Measurements from ENCODE around the gene CLIC5. TPM values are rescaled to one million over a fixed set of nuclear protein-coding genes. Genes with fewer than 3 reads are reported as not detected.

The CLIC5 gene
- polyA plus RNA-seq, 2 donors = 0.25 to 0.37 TPM

- Histone ChIP-seq H3K27ac (ENCODE audit: low read depth in 2 of 2, low read length in 1 of 2) (no peak overlapping the region), H3K9me3 (ENCODE audit: control insufficient read depth in 2 of 2, insufficient read depth in 1 of 2, low read depth in 1 of 2, low read length in 1 of 2) (no peaks in the 10 kb centered on the region), H3K27me3 (ENCODE audit: control insufficient read depth in 1 of 2, insufficient read depth in 2 of 2, low read length in 2 of 2) (no peaks in the 10 kb centered on the region), H3K36me3 (ENCODE audit: control insufficient read depth in 2 of 2, insufficient read depth in 2 of 2, low read length in 1 of 2) (no peaks in the 10 kb centered on the region), H3K4me3 (ENCODE audit: low read depth in 1 of 2, low read length in 2 of 2) (no peak overlapping the region), H3K4me1 (ENCODE audit: control insufficient read depth in 2 of 2, insufficient read depth in 2 of 2, low read length in 1 of 2) (no peaks in the 10 kb centered on the region)
- 91% methylated on average over 2 of the region's 2 CpGs for WGBS, 2 donors
Observed at GRCh38 chr6:45961125-45961524, 54.5 kb downstream of the CLIC5 start.

- Histone ChIP-seq H3K27ac (ENCODE audit: low read depth in 2 of 2, low read length in 1 of 2) (no peak overlapping the region), H3K9me3 (ENCODE audit: control insufficient read depth in 2 of 2, insufficient read depth in 1 of 2, low read depth in 1 of 2, low read length in 1 of 2) (no peaks in the 10 kb centered on the region), H3K4me3 (ENCODE audit: low read depth in 1 of 2, low read length in 2 of 2) (no peak overlapping the region), H3K4me1 (ENCODE audit: control insufficient read depth in 2 of 2, insufficient read depth in 2 of 2, low read length in 1 of 2) (no peaks in the 10 kb centered on the region), H3K36me3 (ENCODE audit: control insufficient read depth in 2 of 2, insufficient read depth in 2 of 2, low read length in 1 of 2) (no peaks in the 10 kb centered on the region), H3K27me3 (ENCODE audit: control insufficient read depth in 1 of 2, insufficient read depth in 2 of 2, low read length in 2 of 2) (no peaks in the 10 kb centered on the region)
- WGBS, 2 donors = 51 to 56% methylated on average over 4 of the region's 4 CpGs
Observed at GRCh38 chr6:45959534-45960145, 56.0 kb downstream of the CLIC5 start.

- Histone ChIP-seq H3K4me1 (ENCODE audit: control insufficient read depth in 2 of 2, insufficient read depth in 2 of 2, low read length in 1 of 2) (no peaks in the 10 kb centered on the region), H3K27ac (ENCODE audit: low read depth in 2 of 2, low read length in 1 of 2) (no peak overlapping the region), H3K36me3 (ENCODE audit: control insufficient read depth in 2 of 2, insufficient read depth in 2 of 2, low read length in 1 of 2) (no peaks in the 10 kb centered on the region), H3K27me3 (ENCODE audit: control insufficient read depth in 1 of 2, insufficient read depth in 2 of 2, low read length in 2 of 2) (no peaks in the 10 kb centered on the region), H3K9me3 (ENCODE audit: control insufficient read depth in 2 of 2, insufficient read depth in 1 of 2, low read depth in 1 of 2, low read length in 1 of 2) (no peaks in the 10 kb centered on the region), H3K4me3 (ENCODE audit: low read depth in 1 of 2, low read length in 2 of 2) (no peak overlapping the region)
- 88 to 92% methylated on average over 7 of the region's 7 CpGs for WGBS, 2 donors
Observed at GRCh38 chr6:45956663-45957062, 59.0 kb downstream of the CLIC5 start.

DNA sequence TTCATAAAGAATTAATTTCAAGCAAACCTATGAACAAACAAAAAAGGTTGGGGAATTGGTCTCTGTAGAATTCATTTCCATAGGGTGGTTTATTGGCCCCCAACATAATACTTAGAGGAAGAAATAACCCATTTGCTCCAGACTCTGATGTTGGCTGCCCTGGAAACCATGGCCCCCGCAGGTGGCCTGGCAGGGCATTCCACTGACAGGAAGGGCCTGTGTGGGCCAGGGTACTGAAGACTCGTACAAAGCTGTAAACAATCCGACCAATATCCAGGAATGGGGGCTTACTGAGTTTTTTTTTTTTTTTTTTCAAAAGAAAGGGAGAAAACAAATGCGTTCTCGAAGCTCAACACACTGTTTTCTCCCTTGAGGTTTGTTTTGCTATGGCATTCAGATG, 59.5 kb downstream of the CLIC5 start:
- WGBS, 2 donors = 64 to 68% methylated on average over 5 of the region's 5 CpGs
- Histone ChIP-seq H3K36me3 (ENCODE audit: control insufficient read depth in 2 of 2, insufficient read depth in 2 of 2, low read length in 1 of 2) (no peaks in the 10 kb centered on the region), H3K4me3 (ENCODE audit: low read depth in 1 of 2, low read length in 2 of 2) (no peak overlapping the region), H3K27ac (ENCODE audit: low read depth in 2 of 2, low read length in 1 of 2) (no peak overlapping the region), H3K27me3 (ENCODE audit: control insufficient read depth in 1 of 2, insufficient read depth in 2 of 2, low read length in 2 of 2) (no peaks in the 10 kb centered on the region), H3K9me3 (ENCODE audit: control insufficient read depth in 2 of 2, insufficient read depth in 1 of 2, low read depth in 1 of 2, low read length in 1 of 2) (no peaks in the 10 kb centered on the region), H3K4me1 (ENCODE audit: control insufficient read depth in 2 of 2, insufficient read depth in 2 of 2, low read length in 1 of 2) (no peaks in the 10 kb centered on the region)

GRCh38 chr6:45955597-45955996, 60.1 kb downstream of the CLIC5 start:
- no peaks in the 10 kb centered on the region for H3K9me3 ChIP-seq (ENCODE audit: control insufficient read depth in 2 of 2, insufficient read depth in 1 of 2, low read depth in 1 of 2, low read length in 1 of 2)
- H3K27ac ChIP-seq (ENCODE audit: low read depth in 2 of 2, low read length in 1 of 2) = no peak overlapping the region
- H3K4me3 ChIP-seq (ENCODE audit: low read depth in 1 of 2, low read length in 2 of 2) = no peak overlapping the region
- whole genome bisulfite sequencing, 2 donors = 61 to 95% methylated on average over 1 of the region's 1 CpG
- H3K27me3 ChIP-seq (ENCODE audit: control insufficient read depth in 1 of 2, insufficient read depth in 2 of 2, low read length in 2 of 2) = no peaks in the 10 kb centered on the region
- H3K36me3 ChIP-seq (ENCODE audit: control insufficient read depth in 2 of 2, insufficient read depth in 2 of 2, low read length in 1 of 2) = no peaks in the 10 kb centered on the region
- H3K4me1 ChIP-seq (ENCODE audit: control insufficient read depth in 2 of 2, insufficient read depth in 2 of 2, low read length in 1 of 2) = no peaks in the 10 kb centered on the region

GRCh38 chr6:45952546-45952945, 63.1 kb downstream of the CLIC5 start:
- Histone ChIP-seq H3K4me3 (ENCODE audit: low read depth in 1 of 2, low read length in 2 of 2) (no peak overlapping the region), H3K27ac (ENCODE audit: low read depth in 2 of 2, low read length in 1 of 2) (no peak overlapping the region), H3K36me3 (ENCODE audit: control insufficient read depth in 2 of 2, insufficient read depth in 2 of 2, low read length in 1 of 2) (no peaks in the 10 kb centered on the region), H3K27me3 (ENCODE audit: control insufficient read depth in 1 of 2, insufficient read depth in 2 of 2, low read length in 2 of 2) (no peaks in the 10 kb centered on the region), H3K9me3 (ENCODE audit: control insufficient read depth in 2 of 2, insufficient read depth in 1 of 2, low read depth in 1 of 2, low read length in 1 of 2) (no peaks in the 10 kb centered on the region), H3K4me1 (ENCODE audit: control insufficient read depth in 2 of 2, insufficient read depth in 2 of 2, low read length in 1 of 2) (no peaks in the 10 kb centered on the region)
- 87 to 96% methylated on average over 3 of the region's 3 CpGs for WGBS, 2 donors

DNA sequence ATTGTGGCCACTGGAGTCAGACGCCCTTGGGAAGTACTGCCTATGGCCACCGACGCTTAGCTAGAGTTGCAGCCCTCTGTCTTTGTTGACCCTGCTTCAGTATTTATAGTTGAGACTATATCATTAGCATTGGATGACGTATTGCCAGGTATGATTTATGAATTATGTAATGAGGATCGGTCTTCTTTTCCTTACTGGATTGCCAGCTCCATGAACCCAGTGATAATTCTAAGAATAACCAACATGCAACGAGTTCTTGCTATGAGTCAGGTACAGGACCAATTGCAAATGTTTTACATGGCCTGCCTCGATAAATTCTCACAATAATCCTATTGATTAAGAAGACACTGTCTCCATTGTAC, 63.5 kb downstream of the CLIC5 start:
- Histone ChIP-seq H3K27ac (ENCODE audit: low read depth in 2 of 2, low read length in 1 of 2) (no peak overlapping the region), H3K36me3 (ENCODE audit: control insufficient read depth in 2 of 2, insufficient read depth in 2 of 2, low read length in 1 of 2) (no peaks in the 10 kb centered on the region), H3K4me1 (ENCODE audit: control insufficient read depth in 2 of 2, insufficient read depth in 2 of 2, low read length in 1 of 2) (no peaks in the 10 kb centered on the region)

DNA sequence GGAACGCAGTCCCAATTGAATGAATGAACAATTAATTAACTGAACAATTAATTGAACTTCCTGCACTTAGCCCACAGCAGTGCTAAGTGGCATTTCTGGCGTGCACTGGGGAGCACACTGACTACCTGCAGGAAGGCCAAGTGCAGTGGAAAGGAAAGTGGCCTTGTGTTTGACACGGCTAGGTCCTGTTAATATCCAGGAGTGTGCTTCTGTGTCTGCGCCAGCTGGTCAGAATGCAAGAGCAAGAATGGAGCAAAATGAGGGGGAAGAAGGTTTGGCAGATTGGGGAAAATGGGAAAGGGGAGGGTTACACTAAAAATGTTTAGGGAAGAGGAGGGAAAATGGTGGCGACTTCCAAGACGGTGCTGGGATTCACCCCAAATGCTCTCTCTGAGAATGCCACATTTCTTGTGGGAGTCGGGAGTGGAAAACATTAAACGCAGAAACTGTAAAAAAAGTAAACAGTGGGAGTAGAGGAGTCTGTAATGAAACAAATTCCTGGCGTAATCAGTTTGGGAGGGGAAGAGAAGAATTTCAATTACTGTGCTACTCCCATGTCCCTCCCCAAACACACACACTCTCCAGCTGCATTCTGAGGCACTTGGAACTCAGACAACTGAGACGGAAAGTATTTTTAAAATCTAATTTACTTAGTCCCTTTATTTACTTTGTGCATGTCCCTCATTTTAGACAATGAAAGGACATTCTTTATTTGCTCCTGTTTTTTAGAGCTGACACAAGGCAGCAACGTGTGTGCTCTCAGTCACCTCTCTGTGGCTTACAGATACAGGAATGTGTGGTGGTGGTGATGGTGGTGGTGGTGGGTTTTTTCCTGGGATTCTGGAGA, 64.1 kb downstream of the CLIC5 start:
- H3K4me1 ChIP-seq (ENCODE audit: control insufficient read depth in 2 of 2, insufficient read depth in 2 of 2, low read length in 1 of 2) = no peaks in the 10 kb centered on the region
- no peaks in the 10 kb centered on the region for H3K9me3 ChIP-seq (ENCODE audit: control insufficient read depth in 2 of 2, insufficient read depth in 1 of 2, low read depth in 1 of 2, low read length in 1 of 2)
- no peaks in the 10 kb centered on the region for H3K27me3 ChIP-seq (ENCODE audit: control insufficient read depth in 1 of 2, insufficient read depth in 2 of 2, low read length in 2 of 2)
- no peak overlapping the region for H3K27ac ChIP-seq (ENCODE audit: low read depth in 2 of 2, low read length in 1 of 2)
- 52 to 64% methylated on average over 11 of the region's 11 CpGs for WGBS, 2 donors
- H3K4me3 ChIP-seq (ENCODE audit: low read depth in 1 of 2, low read length in 2 of 2) = no peak overlapping the region
- H3K36me3 ChIP-seq (ENCODE audit: control insufficient read depth in 2 of 2, insufficient read depth in 2 of 2, low read length in 1 of 2) = no peaks in the 10 kb centered on the region

More for the DNA sequence above, 63.5 kb downstream of the CLIC5 start:
- Histone ChIP-seq H3K4me3 (ENCODE audit: low read depth in 1 of 2, low read length in 2 of 2) (no peak overlapping the region), H3K27me3 (ENCODE audit: control insufficient read depth in 1 of 2, insufficient read depth in 2 of 2, low read length in 2 of 2) (no peaks in the 10 kb centered on the region), H3K9me3 (ENCODE audit: control insufficient read depth in 2 of 2, insufficient read depth in 1 of 2, low read depth in 1 of 2, low read length in 1 of 2) (no peaks in the 10 kb centered on the region)
- 69 to 72% methylated on average over 7 of the region's 7 CpGs for WGBS, 2 donors

DNA sequence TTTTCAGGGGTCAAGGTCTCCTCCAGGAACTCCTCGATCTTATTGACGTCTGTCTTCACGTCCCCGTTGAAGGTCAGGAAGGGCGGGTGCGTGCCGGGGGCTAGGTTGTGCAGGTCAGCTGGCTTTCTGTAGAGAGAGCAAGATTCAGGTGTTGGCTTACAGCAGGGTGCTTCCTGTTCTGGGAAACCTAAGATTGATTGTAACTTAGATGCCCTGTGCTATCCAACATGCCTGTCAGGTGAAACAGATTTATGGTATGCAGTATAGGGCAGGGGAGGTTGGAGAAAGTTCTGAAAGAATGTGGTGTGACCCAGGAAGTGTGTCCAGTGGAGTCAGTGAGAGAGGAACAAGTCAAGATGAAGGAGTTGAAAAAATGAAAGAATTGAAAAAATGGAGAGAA, 66.4 kb downstream of the CLIC5 start:
- Histone ChIP-seq H3K27me3 (ENCODE audit: control insufficient read depth in 1 of 2, insufficient read depth in 2 of 2, low read length in 2 of 2) (no peaks in the 10 kb centered on the region), H3K27ac (ENCODE audit: low read depth in 2 of 2, low read length in 1 of 2) (no peak overlapping the region), H3K36me3 (ENCODE audit: control insufficient read depth in 2 of 2, insufficient read depth in 2 of 2, low read length in 1 of 2) (no peaks in the 10 kb centered on the region), H3K9me3 (ENCODE audit: control insufficient read depth in 2 of 2, insufficient read depth in 1 of 2, low read depth in 1 of 2, low read length in 1 of 2) (no peaks in the 10 kb centered on the region), H3K4me3 (ENCODE audit: low read depth in 1 of 2, low read length in 2 of 2) (no peak overlapping the region), H3K4me1 (ENCODE audit: control insufficient read depth in 2 of 2, insufficient read depth in 2 of 2, low read length in 1 of 2) (no peaks in the 10 kb centered on the region)
- WGBS, 2 donors = 70 to 87% methylated on average over 7 of the region's 7 CpGs

DNA sequence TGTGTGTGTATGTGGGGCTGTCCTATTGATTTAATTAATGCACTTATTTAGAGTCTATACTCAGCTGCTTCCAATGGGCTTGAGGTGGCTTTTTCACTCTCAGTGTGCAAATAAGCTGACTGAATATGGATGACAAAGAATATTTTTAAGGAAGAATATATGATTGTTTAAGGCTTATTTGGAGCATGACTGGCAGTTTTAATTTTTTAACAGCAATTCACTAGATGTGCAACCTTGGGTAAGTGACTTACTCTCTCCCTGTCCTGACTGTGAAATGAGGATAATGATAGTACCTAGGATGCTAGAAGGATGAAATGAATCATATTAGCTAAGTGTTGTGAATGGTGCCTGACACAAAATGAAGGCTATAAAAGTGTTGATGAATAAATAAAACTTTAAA, 67.9 kb downstream of the CLIC5 start:
- Histone ChIP-seq H3K4me1 (ENCODE audit: control insufficient read depth in 2 of 2, insufficient read depth in 2 of 2, low read length in 1 of 2) (no peaks in the 10 kb centered on the region), H3K27me3 (ENCODE audit: control insufficient read depth in 1 of 2, insufficient read depth in 2 of 2, low read length in 2 of 2) (no peaks in the 10 kb centered on the region), H3K27ac (ENCODE audit: low read depth in 2 of 2, low read length in 1 of 2) (no peak overlapping the region), H3K36me3 (ENCODE audit: control insufficient read depth in 2 of 2, insufficient read depth in 2 of 2, low read length in 1 of 2) (no peaks in the 10 kb centered on the region), H3K4me3 (ENCODE audit: low read depth in 1 of 2, low read length in 2 of 2) (no peak overlapping the region), H3K9me3 (ENCODE audit: control insufficient read depth in 2 of 2, insufficient read depth in 1 of 2, low read depth in 1 of 2, low read length in 1 of 2) (no peaks in the 10 kb centered on the region)
